Endodermal cell (in vitro differentiated cells): ENCODE results near the gene QARS1. TPM values are rescaled to one million over a fixed set of nuclear protein-coding genes. Genes with fewer than 3 reads are reported as not detected.

Source experiments
- DNase-seq: peaks from one replicate; pipeline ENCODE4 v3.0.0-alpha.2; 2017
- H3K27ac ChIP-seq: 2 replicates; pipeline ENCODE4 v1.5.1; 2013; ENCODE audit warnings: mild to moderate bottlenecking, low read depth, low read length, moderate library complexity
- H3K27me3 ChIP-seq: 2 replicates; pipeline ENCODE4 v1.6.1; 2013; ENCODE audit warnings: mild to moderate bottlenecking, low read length, moderate library complexity; ENCODE audit not compliant: insufficient read depth, control insufficient read depth, poor library complexity, severe bottlenecking
- H3K36me3 ChIP-seq: 2 replicates; pipeline ENCODE4 v1.7.0; 2013; ENCODE audit warnings: mild to moderate bottlenecking, low read length, moderate library complexity; ENCODE audit not compliant: control insufficient read depth, insufficient read depth
- H3K4me1 ChIP-seq: one replicate; pipeline ENCODE4 v1.7.0; 2013; ENCODE audit warnings: low read length; ENCODE audit not compliant: control insufficient read depth, insufficient read depth
- H3K4me3 ChIP-seq: 2 replicates; pipeline ENCODE4 v1.5.1; 2013; ENCODE audit warnings: mild to moderate bottlenecking, low read length, moderate library complexity
- H3K9ac ChIP-seq: 2 replicates; pipeline ENCODE4 v1.6.1; 2013; ENCODE audit warnings: mild to moderate bottlenecking, low read length, moderate library complexity; ENCODE audit not compliant: poor library complexity, severe bottlenecking; ENCODE audit errors: extremely low read depth
- H3K9me3 ChIP-seq: 2 replicates; pipeline ENCODE4 v1.6.1; 2013; ENCODE audit warnings: mild to moderate bottlenecking, low read length, moderate library complexity; ENCODE audit not compliant: control insufficient read depth
- H3K27ac Mint-ChIP-seq: 2 replicates; pipeline ENCODE4 v1.8.0; 2020; ENCODE audit warnings: mixed read lengths
- H3K27me3 Mint-ChIP-seq: 2 replicates; pipeline ENCODE4 v1.8.0; 2021; ENCODE audit warnings: mild to moderate bottlenecking, mixed read lengths; ENCODE audit not compliant: insufficient read depth
- H3K36me3 Mint-ChIP-seq: 2 replicates; pipeline ENCODE4 v1.8.0; 2020; ENCODE audit warnings: low read depth, mixed read lengths
- H3K4me1 Mint-ChIP-seq: 2 replicates; pipeline ENCODE4 v1.8.0; 2020; ENCODE audit warnings: mixed read lengths
- H3K4me3 Mint-ChIP-seq: 2 replicates; pipeline ENCODE4 v1.8.0; 2020; ENCODE audit warnings: mild to moderate bottlenecking, moderate library complexity, mixed read lengths
- H3K9me3 Mint-ChIP-seq: 2 replicates; pipeline ENCODE4 v1.8.0; 2020; ENCODE audit warnings: mild to moderate bottlenecking, mixed read lengths
- WGBS, 2 experiments: methylation state at CpG; one replicate each; pipeline versions ENCODE4 v1.1.5 to v1.1.7; 2013; ENCODE audit warnings: missing lambda C conversion rate in 2 of 2, mixed read lengths in 1 of 2; ENCODE audit not compliant: insufficient coverage in 1 of 2, insufficient read length in 1 of 2; 5-methylcytosine and 5-hydroxymethylcytosine counted together
- microRNA-seq: library from miRNA; unstranded; fragments of <30 nt; microRNA quantifications from one replicate; pipeline ENCODE4 v1.2.0, GENCODE V29; 2020; ENCODE audit warnings: borderline microRNAs expressed
- total RNA-seq, 2 donors: library from RNA; stranded (reverse); fragmentation: NEBNext Ultra II Directional in 1 of 2; extraction: Animal tissue kit (Norgen Biotek cat#: 25700) in 1 of 2; gene quantifications; 2 replicates in 1 of 2; 3 replicates in 1 of 2; pipeline ENCODE4 v1.2.1, GENCODE V29; 2021
- TF ChIP-seq, protein P1 (sequence below): fragments of 200-600 bp; sonication (generic); conservative IDR thresholded peaks from 2 replicates; pipeline ENCODE4 v1.5.0; 2021; ENCODE audit warnings: antibody characterized with exemption, mild to moderate bottlenecking

The QARS1 gene
- total RNA-seq, 2 donors from 2014 or later: 314 to 358 TPM

GRCh38 chr3:49054344-49054862 lies 50.2 kb downstream of the QARS1 start:
- Mint-ChIP-seq H3K9me3 (no peaks in the 10 kb centered on the region), H3K4me3 (no peak overlapping the region), H3K27me3 (no peaks in the 10 kb centered on the region), H3K27ac (no peak overlapping the region), H3K36me3 (peaks cover 73% of the 10 kb centered on the region), H3K4me1 (no peaks in the 10 kb centered on the region)
- H3K9me3 ChIP-seq: no peaks in the 10 kb centered on the region
- H3K4me1 ChIP-seq: no peaks in the 10 kb centered on the region
- H3K27ac ChIP-seq: no peak overlapping the region
- WGBS, 2 experiments: 95 to 100% methylated on average over 1 to 2 of the region's 2 CpGs
- no peak for DNase-seq
- TF ChIP-seq, protein P1, sequence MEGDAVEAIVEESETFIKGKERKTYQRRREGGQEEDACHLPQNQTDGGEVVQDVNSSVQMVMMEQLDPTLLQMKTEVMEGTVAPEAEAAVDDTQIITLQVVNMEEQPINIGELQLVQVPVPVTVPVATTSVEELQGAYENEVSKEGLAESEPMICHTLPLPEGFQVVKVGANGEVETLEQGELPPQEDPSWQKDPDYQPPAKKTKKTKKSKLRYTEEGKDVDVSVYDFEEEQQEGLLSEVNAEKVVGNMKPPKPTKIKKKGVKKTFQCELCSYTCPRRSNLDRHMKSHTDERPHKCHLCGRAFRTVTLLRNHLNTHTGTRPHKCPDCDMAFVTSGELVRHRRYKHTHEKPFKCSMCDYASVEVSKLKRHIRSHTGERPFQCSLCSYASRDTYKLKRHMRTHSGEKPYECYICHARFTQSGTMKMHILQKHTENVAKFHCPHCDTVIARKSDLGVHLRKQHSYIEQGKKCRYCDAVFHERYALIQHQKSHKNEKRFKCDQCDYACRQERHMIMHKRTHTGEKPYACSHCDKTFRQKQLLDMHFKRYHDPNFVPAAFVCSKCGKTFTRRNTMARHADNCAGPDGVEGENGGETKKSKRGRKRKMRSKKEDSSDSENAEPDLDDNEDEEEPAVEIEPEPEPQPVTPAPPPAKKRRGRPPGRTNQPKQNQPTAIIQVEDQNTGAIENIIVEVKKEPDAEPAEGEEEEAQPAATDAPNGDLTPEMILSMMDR: no peak
- no peak overlapping the region for H3K9ac ChIP-seq
- H3K4me3 ChIP-seq: no peak overlapping the region
- peaks cover 73% of the 10 kb centered on the region for H3K36me3 ChIP-seq
- H3K27me3 ChIP-seq: no peaks in the 10 kb centered on the region

DNA sequence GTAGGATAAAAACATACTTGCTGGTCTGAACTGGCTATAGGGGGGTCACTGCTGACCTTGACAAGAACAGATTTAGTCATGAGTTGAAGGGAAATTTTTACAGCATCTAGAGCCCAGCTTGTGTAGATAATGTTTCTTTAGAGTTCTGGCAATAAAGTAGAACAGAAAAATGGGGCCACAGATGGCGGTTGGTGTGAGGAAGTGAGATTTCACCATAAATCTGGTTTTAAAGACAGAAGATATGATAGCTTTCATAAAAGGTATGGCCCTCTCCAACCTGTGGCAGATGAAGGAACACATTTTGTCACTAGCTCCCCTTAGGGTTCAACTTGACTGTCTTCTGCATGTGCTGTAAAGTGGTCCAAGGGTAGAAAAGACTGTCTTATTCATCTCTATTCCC lies 51.0 kb downstream of the QARS1 start:
- Mint-ChIP-seq H3K9me3 (no peaks in the 10 kb centered on the region), H3K27ac (no peak overlapping the region), H3K36me3 (peaks cover 73% of the 10 kb centered on the region), H3K4me3 (no peak overlapping the region), H3K4me1 (no peaks in the 10 kb centered on the region), H3K27me3 (no peaks in the 10 kb centered on the region)
- Histone ChIP-seq H3K9ac (no peak overlapping the region), H3K36me3 (peaks cover 75% of the 10 kb centered on the region), H3K4me3 (no peak overlapping the region), H3K4me1 (no peaks in the 10 kb centered on the region), H3K9me3 (no peaks in the 10 kb centered on the region), H3K27ac (no peak overlapping the region), H3K27me3 (no peaks in the 10 kb centered on the region)
- TF ChIP-seq, protein P1: no peak
- WGBS, 2 experiments: 98 to 100% methylated on average over 1 of the region's 1 CpG
- no peak for DNase-seq

Small RNAs within 50 kb of the gene (microRNA-seq; reads per million reads assigned to microRNA genes)
- not detected for gene MIR6890

Other genes starting within 250 kb of the QARS1 start
- 1 to 10 TPM; 5.0 to 6.7 TPM for gene SLC25A20, start 205.9 kb downstream of the QARS1 start, total RNA-seq
- 100 to 1,000 TPM in 1 of 2 donors, 10 to 100 TPM in 1; 86.6 to 113 TPM for gene ARIH2, start 185.9 kb downstream of the QARS1 start, total RNA-seq
- 10 to 100 TPM; 12.4 to 17.6 TPM for gene P4HTM, start 114.5 kb downstream of the QARS1 start, total RNA-seq
- 100 to 1,000 TPM; 106 to 166 TPM for gene WDR6, start 97.4 kb downstream of the QARS1 start, total RNA-seq
- 10 to 100 TPM; 40.8 to 41.9 TPM for gene DALRD3, start 86.2 kb downstream of the QARS1 start, total RNA-seq
- 10 to 100 TPM; 32.9 to 39.1 TPM for gene NDUFAF3, start 82.6 kb downstream of the QARS1 start, total RNA-seq
- 100 to 1,000 TPM; 180 to 195 TPM for gene IMPDH2, start 75.4 kb downstream of the QARS1 start, total RNA-seq
- 100 to 1,000 TPM; 127 to 155 TPM for gene QRICH1, start 10.7 kb downstream of the QARS1 start, total RNA-seq
- 10 to 100 TPM; 61.5 to 63.2 TPM for gene USP19, start 16.1 kb upstream of the QARS1 start, total RNA-seq
- 10 to 100 TPM; 83.6 to 97.8 TPM for gene LAMB2, start 28.3 kb upstream of the QARS1 start, total RNA-seq
- 10 to 100 TPM; 23.4 to 25.7 TPM for gene CCDC71, start 61.6 kb upstream of the QARS1 start, total RNA-seq
- 10 to 100 TPM; 33.5 to 36.1 TPM for gene KLHDC8B, start 66.8 kb upstream of the QARS1 start, total RNA-seq
- gene C3orf62, start 172.5 kb upstream of the QARS1 start, total RNA-seq: 1 to 10 TPM; 3.6 to 4.8 TPM
- 10 to 100 TPM; 48.3 to 48.9 TPM for gene USP4, start 235.3 kb upstream of the QARS1 start, total RNA-seq